ENCODE measurements around the gene FGFR2. TPM values are rescaled to one million over a fixed set of nuclear protein-coding genes. Genes with fewer than 3 reads are reported as not detected.

FGFR2 gene
- polyA plus RNA-seq, 1 of the 3 experiments (the other 2 are of a cell fraction), result 0.02 TPM

- TF ChIP-seq CTCF (IDR thresholded peaks at IDR 0.05), result no peak
Observed at GRCh38 chr10:121576139-121576538, 22.1 kb downstream of the FGFR2 start (continued).

DNA sequence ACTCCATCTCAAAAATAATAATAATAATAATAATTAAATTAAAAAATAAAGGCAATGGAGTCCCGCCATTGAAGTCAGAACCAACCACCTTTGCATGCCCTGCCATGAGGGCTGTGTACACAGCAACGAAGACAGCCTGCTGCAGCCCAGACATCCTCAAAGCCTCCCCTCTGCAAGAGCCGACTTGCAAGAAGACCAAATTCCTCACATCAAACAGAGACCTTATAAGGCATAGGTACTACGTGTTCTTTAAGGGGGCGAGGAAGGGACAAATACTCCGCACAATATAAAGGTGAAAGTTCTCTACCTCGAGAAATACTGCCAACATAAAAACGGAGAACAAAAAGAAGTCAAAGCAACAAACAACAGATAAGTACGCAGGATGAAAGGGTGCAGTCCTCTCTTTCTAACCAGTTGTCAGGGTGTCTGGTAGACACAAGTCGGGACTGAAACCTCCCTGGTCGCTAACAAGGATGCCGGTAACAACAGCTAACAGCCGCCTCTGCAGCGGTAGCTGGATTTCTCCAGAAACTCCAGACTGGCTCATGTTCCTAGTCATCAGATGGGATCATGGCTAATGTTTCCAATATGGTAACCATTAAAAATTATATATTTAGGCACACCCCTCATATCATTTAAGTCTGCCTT lies 23.6 kb downstream of the FGFR2 start:
- Histone ChIP-seq H3K27ac (ENCODE audit: low read depth in 2 of 2, low read length in 1 of 2) (no peak overlapping the region), H3K9me2 (no peaks in the 10 kb centered on the region), H3F3A (replicated peaks; ENCODE audit: insufficient read depth) (no peaks in the 10 kb centered on the region), H4K20me1 (ENCODE audit: insufficient read depth) (no peaks in the 10 kb centered on the region), H2AFZ (ENCODE audit: low read depth) (no peak overlapping the region), H3K4me1 (ENCODE audit: control insufficient read depth in 1 of 2, insufficient read depth in 2 of 2, low read depth in 1 of 2, low read length in 1 of 2) (no peaks in the 10 kb centered on the region), H3K27me3 (ENCODE audit: insufficient read depth) (no peaks in the 10 kb centered on the region; the same call in 1 of the 2 replicates), H3K4me3 (ENCODE audit: low read depth in 2 of 2, low read length in 1 of 2) (no peak overlapping the region), H3K9me3 (no peaks in the 10 kb centered on the region), H3K4me2 (no peak overlapping the region), H3K9ac (no peak overlapping the region), H3K79me2 (ENCODE audit: insufficient read depth) (no peaks in the 10 kb centered on the region), H3K36me3 (replicated peaks in 1 of 2; ENCODE audit: control insufficient read depth in 1 of 2, insufficient read depth in 2 of 2, low read length in 1 of 2) (no peaks in the 10 kb centered on the region)
- no peak for DNase-seq
- WGBS (ENCODE audit: low lambda C conversion rate), result 64% methylated on average over 14 of the region's 14 CpGs
- ChIA-PET CTCF (interaction anchor here (0.6 kb wide), 1 partner anchor 273 kb away, joined by 4 read pairs; no protein-coding TSS in a partner anchor), POLR2A (no interaction called here)
- no peak for TF ChIP-seq FOXJ3 (CRISPR knock-in tag; IDR thresholded peaks at IDR 0.05)
- TF ChIP-seq TCF12 (IDR thresholded peaks at IDR 0.05), result no peak
- no peak for TF ChIP-seq RAD21 (IDR thresholded peaks at IDR 0.05; ENCODE audit: low read length)
- no peak for TF ChIP-seq EZH2phosphoT487 (IDR thresholded peaks at IDR 0.05; ENCODE audit: borderline replicate concordance, low read depth)
- TF ChIP-seq JUND (IDR thresholded peaks at IDR 0.05), result no peak
- TF ChIP-seq MEF2A (IDR thresholded peaks at IDR 0.05; ENCODE audit: borderline replicate concordance, low read depth), result no peak
- TF ChIP-seq RXRA (IDR thresholded peaks at IDR 0.05; ENCODE audit: borderline replicate concordance, low read depth), result no peak
- no peak for TF ChIP-seq EP300 (IDR thresholded peaks at IDR 0.05; ENCODE audit: borderline replicate concordance in 1 of 2, low read depth in 1 of 2, low read length in 1 of 2)

DNA sequence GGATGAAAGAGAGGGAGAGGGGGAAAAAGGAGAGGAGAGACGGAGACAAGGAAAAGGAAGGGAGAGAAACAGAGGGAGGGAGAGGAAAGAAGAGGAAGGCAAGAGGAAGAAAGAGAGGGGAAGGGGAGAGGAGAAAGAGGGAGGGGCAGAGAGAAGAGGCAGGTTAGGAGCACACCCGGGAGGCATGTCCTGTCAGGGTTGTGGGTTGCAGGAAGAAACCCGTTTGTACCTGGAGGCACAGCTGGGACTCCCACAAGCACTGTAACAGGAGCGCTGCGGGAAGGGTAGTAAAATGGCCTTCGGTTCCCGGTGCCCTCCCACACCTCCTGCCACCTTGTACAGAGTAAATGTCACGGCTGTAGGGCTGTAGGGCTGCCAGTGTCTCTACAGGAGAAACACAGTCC lies 24.7 kb downstream of the FGFR2 start:
- no peaks in the 10 kb centered on the region for H3K36me3 ChIP-seq (replicated peaks in 1 of 2; ENCODE audit: control insufficient read depth in 1 of 2, insufficient read depth in 2 of 2, low read length in 1 of 2)
- H3K9ac ChIP-seq, result no peak overlapping the region
- H3K27me3 ChIP-seq (ENCODE audit: insufficient read depth), result no peaks in the 10 kb centered on the region; the same call in 1 of the 2 replicates
- no peaks in the 10 kb centered on the region for H4K20me1 ChIP-seq (ENCODE audit: insufficient read depth)
- TF ChIP-seq EP300 (IDR thresholded peaks at IDR 0.05; ENCODE audit: borderline replicate concordance in 1 of 2, low read depth in 1 of 2, low read length in 1 of 2) (no peak), MXI1 (IDR thresholded peaks at IDR 0.05; ENCODE audit: low read depth, low read length) (no peak), TAF1 (IDR thresholded peaks at IDR 0.05; ENCODE audit: borderline replicate concordance, low read depth, low read length) (no peak), RFX5 (IDR thresholded peaks at IDR 0.05; ENCODE audit: low read length) (no peak), REST (IDR thresholded peaks at IDR 0.05; ENCODE audit: low read depth, low read length) (no peak), NFIC (IDR thresholded peaks at IDR 0.05; ENCODE audit: borderline replicate concordance) (no peak), USF1 (IDR thresholded peaks at IDR 0.05; ENCODE audit: borderline replicate concordance, low read depth) (no peak), POLR2AphosphoS5 (IDR thresholded peaks at IDR 0.05; ENCODE audit: low read depth, low read length) (no peak), YY1 (IDR thresholded peaks at IDR 0.05; ENCODE audit: low read depth) (no peak)
- no peaks in the 10 kb centered on the region for H3K9me2 ChIP-seq
- H3K79me2 ChIP-seq (ENCODE audit: insufficient read depth), result no peaks in the 10 kb centered on the region
- no peaks in the 10 kb centered on the region for H3K9me3 ChIP-seq
- H3K4me2 ChIP-seq, result no peak overlapping the region
- no peak overlapping the region for H3K27ac ChIP-seq (ENCODE audit: low read depth in 2 of 2, low read length in 1 of 2)
- no peak overlapping the region for H2AFZ ChIP-seq (ENCODE audit: low read depth)
- no peaks in the 10 kb centered on the region for H3K4me1 ChIP-seq (ENCODE audit: control insufficient read depth in 1 of 2, insufficient read depth in 2 of 2, low read depth in 1 of 2, low read length in 1 of 2)
- 59% methylated on average over 8 of the region's 8 CpGs for WGBS (ENCODE audit: low lambda C conversion rate)
- no peaks in the 10 kb centered on the region for H3F3A ChIP-seq (replicated peaks; ENCODE audit: insufficient read depth)
- POLR2A ChIA-PET, result no interaction called here
- CTCF ChIA-PET, result interaction anchor here (1.2 to 1.8 kb wide), 2 partner anchors 19 to 35 kb away, joined by 3 to 9 read pairs; no protein-coding TSS in a partner anchor
- no peak overlapping the region for H3K4me3 ChIP-seq (ENCODE audit: low read depth in 2 of 2, low read length in 1 of 2)
- no peak for DNase-seq

Data from SK-N-SH (cell line).